Peyer's patch (tissue), 4 donors: ENCODE measurements around the gene OR8H2.
"Not testable (repeated sequence)": the region's sequence is repeated elsewhere in the genome, so short reads cannot be mapped to it uniquely, and the experiment has no call there.

Source experiments
- POLR2A ChIP-seq, 2 donors: fragments of 450-650 bp; IDR thresholded peaks; one replicate each; pipeline ENCODE4 v1.5.1; 2017; ENCODE audit warnings: antibody characterized with exemption in 2 of 2, mild to moderate bottlenecking in 2 of 2, moderate library complexity in 2 of 2
- TF ChIP-seq, protein P1 (sequence below), 6 experiments: fragments of 450-650 bp in 4 of 6; fragments of 200-600 bp in 2 of 6; sonication (generic) in 1 of 6; IDR thresholded peaks; one replicate each; pipeline ENCODE4 v1.5.1; 2017 to 2019; ENCODE audit warnings: antibody characterized with exemption in 6 of 6, mild to moderate bottlenecking in 3 of 6, moderate library complexity in 1 of 6

GRCh38 chr11:56143681-56144080 is 40.2 kb downstream of the OR8H2 start:
- TF ChIP-seq POLR2A (IDR thresholded peaks at IDR 0.05): not testable (repeated sequence)
- TF ChIP-seq, protein P1, sequence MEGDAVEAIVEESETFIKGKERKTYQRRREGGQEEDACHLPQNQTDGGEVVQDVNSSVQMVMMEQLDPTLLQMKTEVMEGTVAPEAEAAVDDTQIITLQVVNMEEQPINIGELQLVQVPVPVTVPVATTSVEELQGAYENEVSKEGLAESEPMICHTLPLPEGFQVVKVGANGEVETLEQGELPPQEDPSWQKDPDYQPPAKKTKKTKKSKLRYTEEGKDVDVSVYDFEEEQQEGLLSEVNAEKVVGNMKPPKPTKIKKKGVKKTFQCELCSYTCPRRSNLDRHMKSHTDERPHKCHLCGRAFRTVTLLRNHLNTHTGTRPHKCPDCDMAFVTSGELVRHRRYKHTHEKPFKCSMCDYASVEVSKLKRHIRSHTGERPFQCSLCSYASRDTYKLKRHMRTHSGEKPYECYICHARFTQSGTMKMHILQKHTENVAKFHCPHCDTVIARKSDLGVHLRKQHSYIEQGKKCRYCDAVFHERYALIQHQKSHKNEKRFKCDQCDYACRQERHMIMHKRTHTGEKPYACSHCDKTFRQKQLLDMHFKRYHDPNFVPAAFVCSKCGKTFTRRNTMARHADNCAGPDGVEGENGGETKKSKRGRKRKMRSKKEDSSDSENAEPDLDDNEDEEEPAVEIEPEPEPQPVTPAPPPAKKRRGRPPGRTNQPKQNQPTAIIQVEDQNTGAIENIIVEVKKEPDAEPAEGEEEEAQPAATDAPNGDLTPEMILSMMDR (IDR thresholded peaks at IDR 0.05): not testable (repeated sequence)
